ENCODE data around the gene HOXA11.

- no peak for TF ChIP-seq TEAD4 (CRISPR knock-in tag; IDR thresholded peaks at IDR 0.05)
- no peak for TF ChIP-seq EMX1 (CRISPR knock-in tag; IDR thresholded peaks at IDR 0.05)
- no peak for TF ChIP-seq ATF2 (CRISPR knock-in tag; IDR thresholded peaks at IDR 0.05; ENCODE audit: borderline replicate concordance, low read depth)
- no peak for TF ChIP-seq CTCF (IDR thresholded peaks at IDR 0.05)
- no peak for TF ChIP-seq ATF6 (CRISPR knock-in tag; IDR thresholded peaks at IDR 0.05)
- TF ChIP-seq USF2 (CRISPR knock-in tag; IDR thresholded peaks at IDR 0.05) = no peak
- TF ChIP-seq NR1H2 (CRISPR knock-in tag; IDR thresholded peaks at IDR 0.05) = no peak
- TF ChIP-seq CREB1 (CRISPR knock-in tag; IDR thresholded peaks at IDR 0.05) = no peak
- no peak for TF ChIP-seq AFF4 (CRISPR knock-in tag; IDR thresholded peaks at IDR 0.05; ENCODE audit: borderline replicate concordance)
- TF ChIP-seq USF1 (CRISPR knock-in tag; IDR thresholded peaks at IDR 0.05) = no peak
- no peak for TF ChIP-seq E2F1 (CRISPR knock-in tag; IDR thresholded peaks at IDR 0.05)
- TF ChIP-seq STAT6 (CRISPR knock-in tag; conservative IDR thresholded peaks at IDR 0.05; ENCODE audit: low read depth) = no peak
Measured at GRCh38 chr7:27139334-27140125, 45.5 kb downstream of the HOXA11 start.

Measured in WTC11 (cell line).